ENCODE measurements around the gene TRAPPC3L.

TRAPPC3L gene

GRCh38 chr6:116471531-116471930, 74.0 kb downstream of the TRAPPC3L start:
- H3K9ac ChIP-seq (ENCODE audit: low read depth, low read length): no peak overlapping the region
- H3K4me2 ChIP-seq (ENCODE audit: insufficient read depth, low read length): no peak overlapping the region
- no peaks in the 10 kb centered on the region for H3K27me3 ChIP-seq (ENCODE audit: insufficient read depth, low read length, poor library complexity)
- 0 out of 2 replicates have a peak overlapping the region, but pooled peaks have one; percentile 18 for H2AFZ ChIP-seq (ENCODE audit: low read depth, low read length)
- H3K79me2 ChIP-seq (ENCODE audit: insufficient read depth, low read length): no peaks in the 10 kb centered on the region
- H3K4me3 ChIP-seq (ENCODE audit: low read depth in 1 of 2, low read length in 2 of 2): no peak overlapping the region
- peaks cover 24% of the 10 kb centered on the region for H3K4me1 ChIP-seq (ENCODE audit: insufficient read depth, low read length)
- H3K9me3 ChIP-seq (ENCODE audit: insufficient read depth, low read length, severe bottlenecking): no peaks in the 10 kb centered on the region
- no peak for ATAC-seq (ENCODE audit: insufficient read depth, low read depth)
- no peak for DNase-seq
- no peaks in the 10 kb centered on the region for H4K20me1 ChIP-seq (ENCODE audit: insufficient read depth, low read length)
- H3K36me3 ChIP-seq (ENCODE audit: insufficient read depth, low read length): no peaks in the 10 kb centered on the region
- TF ChIP-seq EZH2 (IDR thresholded peaks at IDR 0.05; ENCODE audit: borderline replicate concordance, low read depth, low read length, severe bottlenecking) (no peak), CTCF (IDR thresholded peaks at IDR 0.05; ENCODE audit: borderline replicate concordance, extremely low read depth, low read length, poor library complexity, severe bottlenecking) (no peak)
- H3K27ac ChIP-seq (ENCODE audit: low read length): no peak overlapping the region

- DNase-seq (no peak), ATAC-seq (ENCODE audit: insufficient read depth, low read depth) (no peak)
- Histone ChIP-seq H3K79me2 (ENCODE audit: insufficient read depth, low read length) (no peaks in the 10 kb centered on the region), H3K4me2 (ENCODE audit: insufficient read depth, low read length) (no peak overlapping the region), H3K4me3 (ENCODE audit: low read depth in 1 of 2, low read length in 2 of 2) (no peak overlapping the region), H3K4me1 (ENCODE audit: insufficient read depth, low read length) (peaks cover 2% of the 10 kb centered on the region), H3K27me3 (ENCODE audit: insufficient read depth, low read length, poor library complexity) (no peaks in the 10 kb centered on the region), H3K27ac (ENCODE audit: low read length) (no peak overlapping the region), H4K20me1 (ENCODE audit: insufficient read depth, low read length) (no peaks in the 10 kb centered on the region), H3K9ac (ENCODE audit: low read depth, low read length) (no peak overlapping the region), H3K9me3 (ENCODE audit: insufficient read depth, low read length, severe bottlenecking) (no peaks in the 10 kb centered on the region), H2AFZ (ENCODE audit: low read depth, low read length) (no peak overlapping the region), H3K36me3 (ENCODE audit: insufficient read depth, low read length) (no peaks in the 10 kb centered on the region)
- TF ChIP-seq EZH2 (IDR thresholded peaks at IDR 0.05; ENCODE audit: borderline replicate concordance, low read depth, low read length, severe bottlenecking) (no peak), CTCF (IDR thresholded peaks at IDR 0.05; ENCODE audit: borderline replicate concordance, extremely low read depth, low read length, poor library complexity, severe bottlenecking) (no peak)
Measured at GRCh38 chr6:116468293-116468692, 77.2 kb downstream of the TRAPPC3L start.

- Histone ChIP-seq H3K4me2 (ENCODE audit: insufficient read depth, low read length) (no peak overlapping the region), H3K9ac (ENCODE audit: low read depth, low read length) (no peak overlapping the region), H3K4me1 (ENCODE audit: insufficient read depth, low read length) (peaks cover 9% of the 10 kb centered on the region), H3K36me3 (ENCODE audit: insufficient read depth, low read length) (no peaks in the 10 kb centered on the region), H3K27me3 (ENCODE audit: insufficient read depth, low read length, poor library complexity) (no peaks in the 10 kb centered on the region), H2AFZ (ENCODE audit: low read depth, low read length) (no peak overlapping the region), H3K9me3 (ENCODE audit: insufficient read depth, low read length, severe bottlenecking) (no peaks in the 10 kb centered on the region), H4K20me1 (ENCODE audit: insufficient read depth, low read length) (no peaks in the 10 kb centered on the region), H3K79me2 (ENCODE audit: insufficient read depth, low read length) (no peaks in the 10 kb centered on the region), H3K4me3 (ENCODE audit: low read depth in 1 of 2, low read length in 2 of 2) (no peak overlapping the region), H3K27ac (ENCODE audit: low read length) (no peak overlapping the region)
- TF ChIP-seq CTCF (IDR thresholded peaks at IDR 0.05; ENCODE audit: borderline replicate concordance, extremely low read depth, low read length, poor library complexity, severe bottlenecking): no peak
- no peak for TF ChIP-seq EZH2 (IDR thresholded peaks at IDR 0.05; ENCODE audit: borderline replicate concordance, low read depth, low read length, severe bottlenecking)
- ATAC-seq (ENCODE audit: insufficient read depth, low read depth) (no peak), DNase-seq (no peak)
Measured at GRCh38 chr6:116467514-116467913, 78.0 kb downstream of the TRAPPC3L start.

DNA sequence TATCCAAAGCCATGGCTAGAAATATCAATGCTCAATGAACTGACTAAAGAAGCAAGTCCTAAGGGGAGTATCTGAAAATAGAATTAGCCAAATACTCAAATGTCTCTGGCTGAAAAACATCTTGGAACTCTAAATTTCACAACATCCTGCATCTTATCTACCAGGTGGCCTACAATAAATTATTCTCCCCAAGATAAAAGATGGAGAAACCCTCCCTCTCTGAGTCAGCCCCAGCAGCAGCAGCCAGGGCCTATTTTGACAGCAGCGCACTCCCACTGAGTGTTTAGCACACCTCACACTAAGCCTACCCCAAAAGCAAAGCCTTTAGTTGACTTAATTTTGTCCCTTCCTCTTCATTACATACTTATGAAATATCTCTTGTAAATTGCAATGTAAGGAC, 78.4 kb downstream of the TRAPPC3L start:
- ATAC-seq (ENCODE audit: insufficient read depth, low read depth) (no peak), DNase-seq (no peak)
- no peaks in the 10 kb centered on the region for H3K79me2 ChIP-seq (ENCODE audit: insufficient read depth, low read length)
- H3K9me3 ChIP-seq (ENCODE audit: insufficient read depth, low read length, severe bottlenecking): no peaks in the 10 kb centered on the region
- peaks cover 10% of the 10 kb centered on the region for H3K4me1 ChIP-seq (ENCODE audit: insufficient read depth, low read length)
- no peaks in the 10 kb centered on the region for H3K36me3 ChIP-seq (ENCODE audit: insufficient read depth, low read length)
- H3K4me2 ChIP-seq (ENCODE audit: insufficient read depth, low read length): no peak overlapping the region
- H3K27me3 ChIP-seq (ENCODE audit: insufficient read depth, low read length, poor library complexity): no peaks in the 10 kb centered on the region
- H3K4me3 ChIP-seq (ENCODE audit: low read depth in 1 of 2, low read length in 2 of 2): no peak overlapping the region
- H3K27ac ChIP-seq (ENCODE audit: low read length): no peak overlapping the region
- no peak overlapping the region for H2AFZ ChIP-seq (ENCODE audit: low read depth, low read length)
- TF ChIP-seq EZH2 (IDR thresholded peaks at IDR 0.05; ENCODE audit: borderline replicate concordance, low read depth, low read length, severe bottlenecking): no peak
- TF ChIP-seq CTCF (IDR thresholded peaks at IDR 0.05; ENCODE audit: borderline replicate concordance, extremely low read depth, low read length, poor library complexity, severe bottlenecking): no peak
- H3K9ac ChIP-seq (ENCODE audit: low read depth, low read length): no peak overlapping the region
- H4K20me1 ChIP-seq (ENCODE audit: insufficient read depth, low read length): no peaks in the 10 kb centered on the region
